ENCODE data around the gene NFATC2. TPM values are rescaled to one million over a fixed set of nuclear protein-coding genes. Genes with fewer than 3 reads are reported as not detected.

The NFATC2 gene
- total RNA-seq: 0.05 and 0.31 TPM in 2 replicates

GRCh38 chr20:51542571-51543421 lies at the start of gene NFATC2:
TSS of gene NFATC2 (minus strand) at chr20:51542719. CDS start at chr20:51542499, 220 bp downstream.

Other genes with a start within 250 kb of the NFATC2 start
- 21.8 and 22.9 TPM in 2 replicates for gene ATP9A, start 225.7 kb upstream of the NFATC2 start, total RNA-seq

All from cardiac ventricle fibroblast (primary cell).